ENCODE data around the gene UACA. TPM values are rescaled to one million over a fixed set of nuclear protein-coding genes. Genes with fewer than 3 reads are reported as not detected.

UACA gene
- total RNA-seq, 1 experiment from 2014 or later: 44.8 TPM

GRCh38 chr15:70604666-70605315 is 158.6 kb downstream of the UACA start:
- no peak overlapping the region for H3K4me3 Mint-ChIP-seq
- no peak for DNase-seq (ENCODE audit: low spot score)
- no peak overlapping the region for H3K27ac Mint-ChIP-seq

More at GRCh38 chr15:70604666-70605315, 158.6 kb downstream of the UACA start:
- Mint-ChIP-seq H3K4me1 (peaks cover 27% of the 10 kb centered on the region), H3K9me3 (peaks cover 11% of the 10 kb centered on the region), H3K27me3 (ENCODE audit: low read depth) (no peaks in the 10 kb centered on the region; the same call in 1 of the 2 replicates), H3K36me3 (peaks cover 3% of the 10 kb centered on the region)
- peak; percentile 68 for ATAC-seq
- POLR2A ChIA-PET: interaction anchor here (0.8 kb wide), 1 partner anchor 11 kb away, joined by 3 read pairs; no protein-coding TSS in a partner anchor
- CTCF ChIA-PET: interaction anchor here (1.1 to 2.8 kb wide), 7 partner anchors 19 to 270 kb away, joined by 3 to 10 read pairs (median 8); no protein-coding TSS in a partner anchor
- TF ChIP-seq ETV6 (CRISPR knock-in tag; IDR thresholded peaks at IDR 0.05) (no peak), CBFB (CRISPR knock-in tag; IDR thresholded peaks at IDR 0.05; ENCODE audit: low read depth) (no peak), ZNF263 (CRISPR knock-in tag; IDR thresholded peaks at IDR 0.05; ENCODE audit: low read depth) (no peak), PREB (CRISPR knock-in tag; IDR thresholded peaks at IDR 0.05; ENCODE audit: borderline replicate concordance) (no peak), ZNF121 (CRISPR knock-in tag; IDR thresholded peaks at IDR 0.05) (no peak), E2F4 (CRISPR knock-in tag; IDR thresholded peaks at IDR 0.05; ENCODE audit: borderline replicate concordance, low read depth) (no peak), ZNF396 (CRISPR knock-in tag; IDR thresholded peaks at IDR 0.05; ENCODE audit: borderline replicate concordance) (no peak), FOXP4 (CRISPR knock-in tag; IDR thresholded peaks at IDR 0.05) (no peak), ZNF232 (CRISPR knock-in tag; IDR thresholded peaks at IDR 0.05) (no peak), FOXK1 (CRISPR knock-in tag; IDR thresholded peaks at IDR 0.05) (no peak)

Other genes with a start within 250 kb of the UACA start
- gene LARP6, start 90.6 kb upstream of the UACA start, total RNA-seq (2021): 14.7 to 17.5 TPM (median 15.2 TPM) in 3 replicates
- gene THAP10, start 128.9 kb upstream of the UACA start, total RNA-seq (2021): 2.6 to 3.6 TPM (median 3.4 TPM) in 3 replicates
- gene LRRC49, start 129.3 kb upstream of the UACA start, total RNA-seq (2021): 6.8 to 9.2 TPM (median 6.9 TPM) in 3 replicates